SK-N-SH (cell line): ENCODE data around the gene NUTM2G.

Experiments
- EP300 ChIP-seq, 2 experiments: IDR thresholded peaks; 2 replicates each; pipeline versions ENCODE4 v1.4.0 to v1.6.1; 2012; ENCODE audit warnings: borderline replicate concordance in 1 of 2, low read depth in 1 of 2, low read length in 1 of 2
- EZH2phosphoT487 ChIP-seq: fragments of 200-600 bp; sonication (generic); IDR thresholded peaks from 2 replicates; pipeline ENCODE4 v1.6.1; 2017; ENCODE audit warnings: low read depth, mixed run types, mild to moderate bottlenecking, antibody characterized with exemption, moderate library complexity, borderline replicate concordance
- FOXM1 ChIP-seq: IDR thresholded peaks from 2 replicates; pipeline ENCODE4 v1.4.0; 2012; ENCODE audit warnings: low read depth, mild to moderate bottlenecking
- JUND ChIP-seq: IDR thresholded peaks from 2 replicates; pipeline ENCODE4 v1.4.0; 2012
- MEF2A ChIP-seq: IDR thresholded peaks from 2 replicates; pipeline ENCODE4 v1.4.0; 2012; ENCODE audit warnings: low read depth, borderline replicate concordance
- POLR2AphosphoS5 ChIP-seq: IDR thresholded peaks from 2 replicates; pipeline ENCODE4 v1.6.1; 2012; ENCODE audit warnings: low read depth, low read length
- RFX5 ChIP-seq: IDR thresholded peaks from 2 replicates; pipeline ENCODE4 v1.6.1; 2012; ENCODE audit warnings: mild to moderate bottlenecking, improper control_type of control experiment, low read length
- SIN3A ChIP-seq: IDR thresholded peaks from 2 replicates; pipeline ENCODE4 v1.6.1; 2012; ENCODE audit warnings: low read depth, mild to moderate bottlenecking, low read length, moderate library complexity, borderline replicate concordance
- SMC3 ChIP-seq: IDR thresholded peaks from 2 replicates; pipeline ENCODE4 v1.6.1; 2012; ENCODE audit warnings: low read depth, low read length, improper control_type of control experiment
- TAF1 ChIP-seq: IDR thresholded peaks from 2 replicates; pipeline ENCODE4 v1.6.1; 2012; ENCODE audit warnings: low read depth, mild to moderate bottlenecking, low read length, moderate library complexity, borderline replicate concordance
- TCF12 ChIP-seq: IDR thresholded peaks from 2 replicates; pipeline ENCODE4 v1.4.0; 2012
- YY1 ChIP-seq: IDR thresholded peaks from 2 replicates; pipeline ENCODE4 v1.4.0; 2012; ENCODE audit warnings: low read depth, mild to moderate bottlenecking
- TF ChIP-seq, protein P1 (sequence below): fragments of 200-600 bp; sonication (generic); IDR thresholded peaks from 2 replicates; pipeline ENCODE4 v1.6.1; 2017; ENCODE audit warnings: antibody characterized with exemption, mild to moderate bottlenecking, moderate library complexity
- TF ChIP-seq, protein P2 (sequence below): fragments of 150-350 bp; IDR thresholded peaks from 2 replicates; pipeline ENCODE4 v1.6.1; 2017; ENCODE audit warnings: antibody characterized with exemption, low read length, low read depth, borderline replicate concordance

DNA sequence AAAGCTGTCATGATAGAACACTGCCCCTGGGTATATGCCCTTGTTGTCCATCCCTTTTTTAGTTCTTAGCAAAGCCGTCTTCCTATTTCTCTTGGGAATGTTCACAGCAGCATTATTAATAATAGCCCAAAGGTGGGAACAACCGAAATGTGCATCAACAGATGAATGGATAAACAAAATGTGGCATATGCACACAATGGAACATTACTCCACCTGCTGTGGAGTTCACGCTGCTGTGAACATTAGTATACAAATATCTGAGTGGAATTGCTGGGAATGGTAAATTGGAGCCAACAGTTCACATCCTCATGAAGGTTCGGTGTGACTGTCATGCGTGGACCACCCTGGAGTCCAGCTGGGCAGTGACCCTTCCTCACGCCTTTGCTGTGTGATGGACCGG lies 36.5 kb upstream of the NUTM2G start:
- TF ChIP-seq, protein P1, sequence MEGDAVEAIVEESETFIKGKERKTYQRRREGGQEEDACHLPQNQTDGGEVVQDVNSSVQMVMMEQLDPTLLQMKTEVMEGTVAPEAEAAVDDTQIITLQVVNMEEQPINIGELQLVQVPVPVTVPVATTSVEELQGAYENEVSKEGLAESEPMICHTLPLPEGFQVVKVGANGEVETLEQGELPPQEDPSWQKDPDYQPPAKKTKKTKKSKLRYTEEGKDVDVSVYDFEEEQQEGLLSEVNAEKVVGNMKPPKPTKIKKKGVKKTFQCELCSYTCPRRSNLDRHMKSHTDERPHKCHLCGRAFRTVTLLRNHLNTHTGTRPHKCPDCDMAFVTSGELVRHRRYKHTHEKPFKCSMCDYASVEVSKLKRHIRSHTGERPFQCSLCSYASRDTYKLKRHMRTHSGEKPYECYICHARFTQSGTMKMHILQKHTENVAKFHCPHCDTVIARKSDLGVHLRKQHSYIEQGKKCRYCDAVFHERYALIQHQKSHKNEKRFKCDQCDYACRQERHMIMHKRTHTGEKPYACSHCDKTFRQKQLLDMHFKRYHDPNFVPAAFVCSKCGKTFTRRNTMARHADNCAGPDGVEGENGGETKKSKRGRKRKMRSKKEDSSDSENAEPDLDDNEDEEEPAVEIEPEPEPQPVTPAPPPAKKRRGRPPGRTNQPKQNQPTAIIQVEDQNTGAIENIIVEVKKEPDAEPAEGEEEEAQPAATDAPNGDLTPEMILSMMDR = no peak
- TF ChIP-seq MEF2A (no peak), POLR2AphosphoS5 (no peak), JUND (no peak), YY1 (no peak), SIN3A (no peak), EP300 (IDR thresholded peaks at IDR 0.05; ENCODE audit: borderline replicate concordance in 1 of 2, low read depth in 1 of 2, low read length in 1 of 2) (no peak), FOXM1 (no peak), EZH2phosphoT487 (no peak), TAF1 (no peak), RFX5 (no peak), TCF12 (no peak), SMC3 (no peak)
- TF ChIP-seq, protein P2, sequence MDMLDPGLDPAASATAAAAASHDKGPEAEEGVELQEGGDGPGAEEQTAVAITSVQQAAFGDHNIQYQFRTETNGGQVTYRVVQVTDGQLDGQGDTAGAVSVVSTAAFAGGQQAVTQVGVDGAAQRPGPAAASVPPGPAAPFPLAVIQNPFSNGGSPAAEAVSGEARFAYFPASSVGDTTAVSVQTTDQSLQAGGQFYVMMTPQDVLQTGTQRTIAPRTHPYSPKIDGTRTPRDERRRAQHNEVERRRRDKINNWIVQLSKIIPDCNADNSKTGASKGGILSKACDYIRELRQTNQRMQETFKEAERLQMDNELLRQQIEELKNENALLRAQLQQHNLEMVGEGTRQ = no peak
